Measurements from ENCODE around the gene SPAG16. TPM values are rescaled to one million over a fixed set of nuclear protein-coding genes. Genes with fewer than 3 reads are reported as not detected.
A peak's percentile ranks its signal among the peaks of the same experiment; 100 is the strongest.

SPAG16 gene
- total and polyA plus RNA-seq, 2 of the 13 experiments (the other 11 are each of a cell fraction or from before 2014, with no cell fraction given): 9.6 to 26.5 TPM

GRCh38 chr2:213259266-213259665, 25.0 kb upstream of the SPAG16 start:
- ATAC-seq (no peak), FAIRE-seq (no peak), DNase-seq (ENCODE audit: low spot score) (no peak)
- POLR2A ChIA-PET: no interaction called here
- 34% methylated on average over 1 of the region's 1 CpG for WGBS (ENCODE audit: low lambda C conversion rate)
- Histone ChIP-seq H3K79me2 (ENCODE audit: insufficient read depth, low read length) (no peaks in the 10 kb centered on the region), H4K20me1 (ENCODE audit: insufficient read depth, low read length) (no peaks in the 10 kb centered on the region), H3K9me3 (ENCODE audit: low read length) (no peaks in the 10 kb centered on the region), H2AFZ (ENCODE audit: low read length) (no peak overlapping the region), H3K27ac (ENCODE audit: extremely low read length, insufficient read depth, low read length) (no peak overlapping the region), H3K4me1 (ENCODE audit: insufficient read depth, low read length) (no peaks in the 10 kb centered on the region), H3K36me3 (replicated peaks in 1 of 2; ENCODE audit: control insufficient read depth in 1 of 2, insufficient read depth in 2 of 2, low read length in 2 of 2) (no peaks in the 10 kb centered on the region), H3K4me2 (ENCODE audit: low read depth, low read length) (no peak overlapping the region), H3K4me3 (replicated peaks in 1 of 3; ENCODE audit: insufficient read depth in 1 of 3, low read depth in 2 of 3, low read length in 3 of 3) (no peak overlapping the region), H3K9ac (ENCODE audit: insufficient read depth, low read depth, low read length) (no peak overlapping the region), H3K27me3 (ENCODE audit: control insufficient read depth in 1 of 2, insufficient read depth in 2 of 2, low read length in 2 of 2) (0 out of 5 replicates have a peak, but pooled peaks cover 0 to 4% of the 10 kb centered on the region in 2 experiments)
- in situ Hi-C loops (cut with HindIII; ENCODE audit: extremely low pct_ligation_motif_present, low pct_unique_long_range_greater_than_20kb) (loop anchor here (25.0 kb wide), 1 partner anchor 1753 kb away; no protein-coding TSS in a partner anchor), intact Hi-C loops (cut with micrococcal nuclease; ENCODE audit: unreplicated experiment) (no loop called here)
- CTCF ChIA-PET (ENCODE audit: low intra/inter-chr PET ratio, low total read pairs): no interaction called here
- no TSS peak for BruUV-seq (replicated peaks)
- TF ChIP-seq KDM5A (IDR thresholded peaks at IDR 0.05; ENCODE audit: borderline replicate concordance, low read length): no peak
- TF ChIP-seq, protein P1, sequence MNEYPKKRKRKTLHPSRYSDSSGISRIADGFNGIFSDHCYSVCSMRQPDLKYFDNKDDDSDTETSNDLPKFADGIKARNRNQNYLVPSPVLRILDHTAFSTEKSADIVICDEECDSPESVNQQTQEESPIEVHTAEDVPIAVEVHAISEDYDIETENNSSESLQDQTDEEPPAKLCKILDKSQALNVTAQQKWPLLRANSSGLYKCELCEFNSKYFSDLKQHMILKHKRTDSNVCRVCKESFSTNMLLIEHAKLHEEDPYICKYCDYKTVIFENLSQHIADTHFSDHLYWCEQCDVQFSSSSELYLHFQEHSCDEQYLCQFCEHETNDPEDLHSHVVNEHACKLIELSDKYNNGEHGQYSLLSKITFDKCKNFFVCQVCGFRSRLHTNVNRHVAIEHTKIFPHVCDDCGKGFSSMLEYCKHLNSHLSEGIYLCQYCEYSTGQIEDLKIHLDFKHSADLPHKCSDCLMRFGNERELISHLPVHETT (CRISPR knock-in tag; conservative IDR thresholded peaks at IDR 0.05): no peak

GRCh38 chr2:213261237-213261636, 23.0 kb upstream of the SPAG16 start:
- Histone ChIP-seq H3K27me3 (ENCODE audit: control insufficient read depth in 1 of 2, insufficient read depth in 2 of 2, low read length in 2 of 2) (peaks cover 0 to 9% of the 10 kb centered on the region in 2 experiments; a peak in 2 of 5 replicates), H3K4me3 (replicated peaks in 1 of 3; ENCODE audit: insufficient read depth in 1 of 3, low read depth in 2 of 3, low read length in 3 of 3) (no peak overlapping the region), H3K27ac (ENCODE audit: extremely low read length, insufficient read depth, low read length) (no peak overlapping the region), H4K20me1 (ENCODE audit: insufficient read depth, low read length) (no peaks in the 10 kb centered on the region), H3K4me2 (ENCODE audit: low read depth, low read length) (no peak overlapping the region), H2AFZ (ENCODE audit: low read length) (no peak overlapping the region), H3K9ac (ENCODE audit: insufficient read depth, low read depth, low read length) (no peak overlapping the region), H3K79me2 (ENCODE audit: insufficient read depth, low read length) (no peaks in the 10 kb centered on the region), H3K4me1 (ENCODE audit: insufficient read depth, low read length) (peaks cover 9% of the 10 kb centered on the region; the same call in 1 of the 2 replicates), H3K9me3 (ENCODE audit: low read length) (no peaks in the 10 kb centered on the region), H3K36me3 (replicated peaks in 1 of 2; ENCODE audit: control insufficient read depth in 1 of 2, insufficient read depth in 2 of 2, low read length in 2 of 2) (no peaks in the 10 kb centered on the region; a peak in 1 of 5 replicates)
- DNase-seq (ENCODE audit: low spot score) (no peak), FAIRE-seq (no peak), ATAC-seq (no peak)
- 2% methylated on average over 1 of the region's 1 CpG for WGBS (ENCODE audit: low lambda C conversion rate)
- intact Hi-C loops (cut with micrococcal nuclease; ENCODE audit: unreplicated experiment): no loop called here
- BruUV-seq (replicated peaks): no TSS peak
- TF ChIP-seq ASH2L (IDR thresholded peaks at IDR 0.05; ENCODE audit: insufficient read length, low read depth, low read length): no peak
- peak; percentile 97 for TF ChIP-seq LCORL (IDR thresholded peaks at IDR 0.05)
- no peak for TF ChIP-seq LCORL (CRISPR knock-in tag; IDR thresholded peaks at IDR 0.05)
- no peak for TF ChIP-seq SIX4 (CRISPR knock-in tag; IDR thresholded peaks at IDR 0.05)
- ChIA-PET CTCF (ENCODE audit: low intra/inter-chr PET ratio, low total read pairs) (no interaction called here), POLR2A (no interaction called here)
- in situ Hi-C loops (cut with HindIII; ENCODE audit: extremely low pct_ligation_motif_present, low pct_unique_long_range_greater_than_20kb): loop anchor here (25.0 kb wide), 1 partner anchor 1751 kb away; no protein-coding TSS in a partner anchor
